SK-N-SH treated with all-trans-retinoic acid at 6 μM for 48 hours (cell line): ENCODE measurements around the gene GRK4.

Source experiments
- CREB5 ChIP-seq: fragments of 250-450 bp; sonication (Bioruptor Pico); IDR thresholded peaks from 2 replicates; pipeline ENCODE4 v1.5.1; 2020; ENCODE audit warnings: low read depth, mild to moderate bottlenecking, moderate library complexity
- ESRRG ChIP-seq: fragments of 250-450 bp; sonication (Bioruptor Pico); IDR thresholded peaks from 2 replicates; pipeline ENCODE4 v1.6.1; 2021; ENCODE audit warnings: mild to moderate bottlenecking
- ISL1 ChIP-seq: fragments of 250-450 bp; sonication (Bioruptor Pico); IDR thresholded peaks from 2 replicates; pipeline ENCODE4 v2.1.2; 2022; ENCODE audit warnings: mild to moderate bottlenecking, moderate library complexity
- PATZ1 ChIP-seq: fragments of 250-450 bp; sonication (Bioruptor Pico); IDR thresholded peaks from 2 replicates; pipeline ENCODE4 v1.8.0; 2020; ENCODE audit warnings: mild to moderate bottlenecking, moderate library complexity, borderline replicate concordance
- RARB ChIP-seq: fragments of 250-450 bp; sonication (Bioruptor Pico); IDR thresholded peaks from 2 replicates; pipeline ENCODE4 v1.8.0; 2021; ENCODE audit warnings: mild to moderate bottlenecking, moderate library complexity
- SNAI2 ChIP-seq: fragments of 250-450 bp; sonication (Bioruptor Pico); IDR thresholded peaks from 2 replicates; pipeline ENCODE4 v1.5.0; 2020; ENCODE audit warnings: mild to moderate bottlenecking, moderate library complexity
- TSHZ2 ChIP-seq: fragments of 250-450 bp; sonication (Bioruptor Pico); IDR thresholded peaks from 2 replicates; pipeline ENCODE4 v1.5.0; 2020; ENCODE audit warnings: mild to moderate bottlenecking, moderate library complexity
- ZNF565 ChIP-seq: fragments of 450-650 bp; formaldehyde crosslinking; conservative IDR thresholded peaks from 2 replicates; pipeline ENCODE4 v1.5.0; 2020; ENCODE audit warnings: low read depth, mild to moderate bottlenecking, moderate library complexity
- TF ChIP-seq, protein P1 (sequence below): fragments of 250-450 bp; sonication (Bioruptor Pico); IDR thresholded peaks from 2 replicates; pipeline ENCODE4 v1.8.0; 2021; ENCODE audit warnings: low read depth, mild to moderate bottlenecking, moderate library complexity, borderline replicate concordance

DNA sequence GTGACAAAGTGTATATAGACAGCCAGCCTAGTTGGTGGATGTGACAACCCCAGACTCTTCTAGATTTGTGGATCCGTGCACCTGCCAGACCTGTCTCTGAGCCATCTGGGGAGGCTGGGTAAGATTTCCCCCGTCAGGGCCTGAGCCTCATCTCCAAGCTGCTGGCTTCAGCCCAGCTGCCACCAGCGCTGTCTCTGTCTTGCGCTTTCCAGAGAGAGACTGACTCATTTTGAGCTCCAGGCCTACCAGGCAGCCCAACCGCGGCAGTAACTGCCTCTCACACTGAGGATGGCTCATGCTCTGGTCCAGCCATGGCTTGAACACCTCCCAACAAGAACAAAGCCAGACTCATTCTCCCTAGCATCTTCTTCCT, 26.6 kb upstream of the GRK4 start:
- TF ChIP-seq PATZ1 (CRISPR knock-in tag) = no peak
- no peak for TF ChIP-seq ISL1 (CRISPR knock-in tag)
- no peak for TF ChIP-seq ZNF565 (CRISPR knock-in tag)
- TF ChIP-seq CREB5 (CRISPR knock-in tag) = no peak
- no peak for TF ChIP-seq SNAI2
- no peak for TF ChIP-seq RARB
- TF ChIP-seq, protein P1, sequence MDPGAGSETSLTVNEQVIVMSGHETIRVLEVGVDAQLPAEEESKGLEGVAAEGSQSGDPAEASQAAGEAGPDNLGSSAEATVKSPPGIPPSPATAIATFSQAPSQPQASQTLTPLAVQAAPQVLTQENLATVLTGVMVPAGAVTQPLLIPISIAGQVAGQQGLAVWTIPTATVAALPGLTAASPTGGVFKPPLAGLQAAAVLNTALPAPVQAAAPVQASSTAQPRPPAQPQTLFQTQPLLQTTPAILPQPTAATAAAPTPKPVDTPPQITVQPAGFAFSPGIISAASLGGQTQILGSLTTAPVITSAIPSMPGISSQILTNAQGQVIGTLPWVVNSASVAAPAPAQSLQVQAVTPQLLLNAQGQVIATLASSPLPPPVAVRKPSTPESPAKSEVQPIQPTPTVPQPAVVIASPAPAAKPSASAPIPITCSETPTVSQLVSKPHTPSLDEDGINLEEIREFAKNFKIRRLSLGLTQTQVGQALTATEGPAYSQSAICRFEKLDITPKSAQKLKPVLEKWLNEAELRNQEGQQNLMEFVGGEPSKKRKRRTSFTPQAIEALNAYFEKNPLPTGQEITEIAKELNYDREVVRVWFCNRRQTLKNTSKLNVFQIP (CRISPR knock-in tag) = no peak
- no peak for TF ChIP-seq ESRRG (CRISPR knock-in tag)
- no peak for TF ChIP-seq TSHZ2 (CRISPR knock-in tag)
